Fibroblast of lung (primary cell): ENCODE results near the gene ELOVL3.

Experiments
- EZH2 ChIP-seq: IDR thresholded peaks from 2 replicates; pipeline ENCODE4 v1.5.1; 2012; ENCODE audit warnings: low read length, control low read depth, mild to moderate bottlenecking; ENCODE audit errors: missing control alignments
- TF ChIP-seq, protein P1 (sequence below), 2 donors: IDR thresholded peaks in 1 of 2; conservative IDR thresholded peaks in 1 of 2; 1 replicate in 1 of 2; 2 replicates in 1 of 2; pipeline ENCODE4 v1.5.1; 2011 to 2012; ENCODE audit warnings: low read length in 2 of 2, control low read depth in 1 of 2, inconsistent platforms in 1 of 2, low read depth in 1 of 2, mild to moderate bottlenecking in 1 of 2

DNA sequence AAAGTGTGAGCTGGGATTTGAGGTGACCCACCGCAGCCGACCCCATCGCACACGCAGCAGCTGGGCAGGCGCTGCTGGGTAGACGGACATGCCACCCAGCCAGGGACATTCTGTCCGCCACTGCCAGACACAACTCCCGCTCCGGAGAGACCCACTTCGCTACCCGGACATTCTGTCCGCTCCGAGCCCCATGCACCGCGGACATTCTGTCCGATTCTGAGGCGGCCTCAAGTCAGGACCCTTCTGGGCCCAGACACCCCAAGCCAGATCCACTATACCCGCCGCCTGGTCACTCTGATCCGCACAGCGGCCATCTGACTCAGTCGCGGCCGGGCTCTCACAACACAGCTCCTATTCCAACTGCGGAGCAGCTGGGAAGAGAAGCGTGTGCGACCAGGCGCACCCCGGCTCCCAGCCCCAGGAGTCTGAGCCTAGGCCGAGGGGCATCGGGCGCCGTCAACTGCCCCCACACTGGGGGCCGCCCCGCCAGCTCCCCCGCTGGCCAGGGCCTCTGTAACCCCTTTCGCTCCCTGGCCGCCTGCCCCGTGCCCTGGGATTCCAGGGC is 14.4 kb downstream of the ELOVL3 start:
- TF ChIP-seq, protein P1, sequence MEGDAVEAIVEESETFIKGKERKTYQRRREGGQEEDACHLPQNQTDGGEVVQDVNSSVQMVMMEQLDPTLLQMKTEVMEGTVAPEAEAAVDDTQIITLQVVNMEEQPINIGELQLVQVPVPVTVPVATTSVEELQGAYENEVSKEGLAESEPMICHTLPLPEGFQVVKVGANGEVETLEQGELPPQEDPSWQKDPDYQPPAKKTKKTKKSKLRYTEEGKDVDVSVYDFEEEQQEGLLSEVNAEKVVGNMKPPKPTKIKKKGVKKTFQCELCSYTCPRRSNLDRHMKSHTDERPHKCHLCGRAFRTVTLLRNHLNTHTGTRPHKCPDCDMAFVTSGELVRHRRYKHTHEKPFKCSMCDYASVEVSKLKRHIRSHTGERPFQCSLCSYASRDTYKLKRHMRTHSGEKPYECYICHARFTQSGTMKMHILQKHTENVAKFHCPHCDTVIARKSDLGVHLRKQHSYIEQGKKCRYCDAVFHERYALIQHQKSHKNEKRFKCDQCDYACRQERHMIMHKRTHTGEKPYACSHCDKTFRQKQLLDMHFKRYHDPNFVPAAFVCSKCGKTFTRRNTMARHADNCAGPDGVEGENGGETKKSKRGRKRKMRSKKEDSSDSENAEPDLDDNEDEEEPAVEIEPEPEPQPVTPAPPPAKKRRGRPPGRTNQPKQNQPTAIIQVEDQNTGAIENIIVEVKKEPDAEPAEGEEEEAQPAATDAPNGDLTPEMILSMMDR (conservative IDR thresholded peaks at IDR 0.05 in 1 of 2, IDR thresholded peaks at IDR 0.05 in 1 of 2; ENCODE audit: low read depth in 1 of 2, low read length in 2 of 2) = no peak
- peak; percentile 62 for TF ChIP-seq EZH2
